Measurements from ENCODE around the gene SAAL1.

- TF ChIP-seq POLR2A (IDR thresholded peaks at IDR 0.05), result no peak
- TF ChIP-seq, protein P1, sequence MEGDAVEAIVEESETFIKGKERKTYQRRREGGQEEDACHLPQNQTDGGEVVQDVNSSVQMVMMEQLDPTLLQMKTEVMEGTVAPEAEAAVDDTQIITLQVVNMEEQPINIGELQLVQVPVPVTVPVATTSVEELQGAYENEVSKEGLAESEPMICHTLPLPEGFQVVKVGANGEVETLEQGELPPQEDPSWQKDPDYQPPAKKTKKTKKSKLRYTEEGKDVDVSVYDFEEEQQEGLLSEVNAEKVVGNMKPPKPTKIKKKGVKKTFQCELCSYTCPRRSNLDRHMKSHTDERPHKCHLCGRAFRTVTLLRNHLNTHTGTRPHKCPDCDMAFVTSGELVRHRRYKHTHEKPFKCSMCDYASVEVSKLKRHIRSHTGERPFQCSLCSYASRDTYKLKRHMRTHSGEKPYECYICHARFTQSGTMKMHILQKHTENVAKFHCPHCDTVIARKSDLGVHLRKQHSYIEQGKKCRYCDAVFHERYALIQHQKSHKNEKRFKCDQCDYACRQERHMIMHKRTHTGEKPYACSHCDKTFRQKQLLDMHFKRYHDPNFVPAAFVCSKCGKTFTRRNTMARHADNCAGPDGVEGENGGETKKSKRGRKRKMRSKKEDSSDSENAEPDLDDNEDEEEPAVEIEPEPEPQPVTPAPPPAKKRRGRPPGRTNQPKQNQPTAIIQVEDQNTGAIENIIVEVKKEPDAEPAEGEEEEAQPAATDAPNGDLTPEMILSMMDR (IDR thresholded peaks at IDR 0.05), result no peak
Observed at GRCh38 chr11:18067372-18067771, 38.5 kb downstream of the SAAL1 start.
